Measurements from ENCODE around the gene SLC17A9. TPM values are rescaled to one million over a fixed set of nuclear protein-coding genes. Genes with fewer than 3 reads are reported as not detected.

Gene SLC17A9
- total RNA-seq, 1 donor: 2.0 TPM

GRCh38 chr20:63000036-63000435 is 47.5 kb downstream of the SLC17A9 start:
- H3K27me3 ChIP-seq (ENCODE audit: insufficient read depth, low read length): peaks cover 33% of the 10 kb centered on the region

DNA sequence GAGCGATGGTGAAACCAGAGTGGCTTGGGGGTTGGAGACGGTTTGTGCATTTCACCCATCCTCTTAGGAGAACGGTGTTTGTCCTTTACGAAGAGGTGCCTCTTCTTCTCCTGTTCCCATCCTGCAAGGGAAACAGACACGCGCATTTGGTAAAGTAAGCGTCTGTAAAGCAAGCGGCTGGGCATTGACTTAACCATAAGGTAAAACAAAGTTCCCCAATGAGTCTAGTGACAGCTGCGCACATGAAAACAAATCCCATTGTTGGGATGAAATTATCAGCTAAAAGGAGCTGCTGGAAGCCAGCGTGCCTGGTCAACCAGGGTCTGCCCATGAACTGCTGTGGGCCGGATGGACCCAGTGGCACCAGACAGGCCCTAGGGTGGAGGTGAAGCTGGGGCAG is 48.4 kb downstream of the SLC17A9 start:
- H3K4me1 ChIP-seq (ENCODE audit: insufficient read depth, low read length): peaks cover under 1% of the 10 kb centered on the region

More at GRCh38 chr20:63000036-63000435, 47.5 kb downstream of the SLC17A9 start:
- Histone ChIP-seq H3K4me1 (ENCODE audit: insufficient read depth, low read length) (no peaks in the 10 kb centered on the region), H3K9me3 (ENCODE audit: low read depth, low read length) (no peaks in the 10 kb centered on the region), H3K4me3 (ENCODE audit: low read length) (no peak overlapping the region)

DNA sequence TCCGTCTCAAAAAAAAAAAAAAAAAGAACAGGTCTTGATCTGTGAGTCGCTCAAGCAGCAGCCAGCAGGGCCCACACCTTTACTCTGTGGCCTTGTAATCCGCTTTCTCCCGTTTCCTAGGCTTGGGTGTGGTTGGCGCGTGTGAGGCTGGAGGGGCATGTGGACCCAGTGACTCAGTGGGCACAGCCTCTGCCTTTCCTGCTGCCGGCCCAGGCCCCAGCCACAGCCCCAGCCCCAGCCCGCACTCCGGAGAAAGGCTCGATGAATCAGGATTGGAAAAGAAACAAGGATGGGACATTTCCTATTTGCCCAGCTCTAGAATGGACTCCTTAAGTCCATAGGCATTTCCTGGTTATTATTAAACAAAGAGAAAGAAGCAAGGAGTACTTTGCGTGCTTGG is 50.0 kb downstream of the SLC17A9 start:
- Histone ChIP-seq H3K27me3 (ENCODE audit: insufficient read depth, low read length) (peaks cover 45% of the 10 kb centered on the region), H3K9me3 (ENCODE audit: low read depth, low read length) (no peaks in the 10 kb centered on the region), H3K4me1 (ENCODE audit: insufficient read depth, low read length) (peaks cover 11% of the 10 kb centered on the region), H3K4me3 (ENCODE audit: low read length) (no peak overlapping the region)

More for the DNA sequence above, 48.4 kb downstream of the SLC17A9 start:
- Histone ChIP-seq H3K9me3 (ENCODE audit: low read depth, low read length) (no peaks in the 10 kb centered on the region), H3K4me3 (ENCODE audit: low read length) (no peak overlapping the region), H3K27me3 (ENCODE audit: insufficient read depth, low read length) (peaks cover 41% of the 10 kb centered on the region)

DNA sequence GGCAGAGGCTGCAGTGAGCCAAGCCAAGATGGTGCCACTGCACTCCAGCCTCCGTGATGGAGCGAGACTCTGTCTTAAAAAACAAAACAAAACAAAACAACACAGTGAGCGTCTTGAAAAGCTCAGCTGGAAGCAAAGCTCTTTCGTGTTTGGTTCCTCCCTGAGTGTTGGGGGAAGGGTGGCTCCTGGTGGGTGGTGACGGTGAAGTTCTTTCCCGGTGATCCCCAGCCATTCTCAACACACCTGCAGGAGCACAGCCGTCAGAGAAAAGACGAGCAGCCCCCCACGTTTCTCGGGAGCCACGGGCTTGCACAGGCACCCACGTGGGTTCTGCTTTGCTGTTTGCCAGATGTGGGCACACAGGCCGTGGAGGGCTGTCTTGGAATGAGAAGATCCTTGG is 51.0 kb downstream of the SLC17A9 start:
- H3K9me3 ChIP-seq (ENCODE audit: low read depth, low read length): no peaks in the 10 kb centered on the region
- H3K4me3 ChIP-seq (ENCODE audit: low read length): no peak overlapping the region
- H3K27me3 ChIP-seq (ENCODE audit: insufficient read depth, low read length): peaks cover 55% of the 10 kb centered on the region
- peaks cover 11% of the 10 kb centered on the region for H3K4me1 ChIP-seq (ENCODE audit: insufficient read depth, low read length)

- no peak overlapping the region for H3K4me3 ChIP-seq (ENCODE audit: low read length)
- H3K9me3 ChIP-seq (ENCODE audit: low read depth, low read length): no peaks in the 10 kb centered on the region
- H3K27me3 ChIP-seq (ENCODE audit: insufficient read depth, low read length): peaks cover 67% of the 10 kb centered on the region
- H3K4me1 ChIP-seq (ENCODE audit: insufficient read depth, low read length): peaks cover 23% of the 10 kb centered on the region
Measured at GRCh38 chr20:63004607-63005364, 52.3 kb downstream of the SLC17A9 start.

- Histone ChIP-seq H3K4me3 (ENCODE audit: low read length) (no peak overlapping the region), H3K4me1 (ENCODE audit: insufficient read depth, low read length) (peaks cover 29% of the 10 kb centered on the region), H3K27me3 (ENCODE audit: insufficient read depth, low read length) (peaks cover 74% of the 10 kb centered on the region), H3K9me3 (ENCODE audit: low read depth, low read length) (no peaks in the 10 kb centered on the region)
Measured at GRCh38 chr20:63005365-63005861, 52.9 kb downstream of the SLC17A9 start.

DNA sequence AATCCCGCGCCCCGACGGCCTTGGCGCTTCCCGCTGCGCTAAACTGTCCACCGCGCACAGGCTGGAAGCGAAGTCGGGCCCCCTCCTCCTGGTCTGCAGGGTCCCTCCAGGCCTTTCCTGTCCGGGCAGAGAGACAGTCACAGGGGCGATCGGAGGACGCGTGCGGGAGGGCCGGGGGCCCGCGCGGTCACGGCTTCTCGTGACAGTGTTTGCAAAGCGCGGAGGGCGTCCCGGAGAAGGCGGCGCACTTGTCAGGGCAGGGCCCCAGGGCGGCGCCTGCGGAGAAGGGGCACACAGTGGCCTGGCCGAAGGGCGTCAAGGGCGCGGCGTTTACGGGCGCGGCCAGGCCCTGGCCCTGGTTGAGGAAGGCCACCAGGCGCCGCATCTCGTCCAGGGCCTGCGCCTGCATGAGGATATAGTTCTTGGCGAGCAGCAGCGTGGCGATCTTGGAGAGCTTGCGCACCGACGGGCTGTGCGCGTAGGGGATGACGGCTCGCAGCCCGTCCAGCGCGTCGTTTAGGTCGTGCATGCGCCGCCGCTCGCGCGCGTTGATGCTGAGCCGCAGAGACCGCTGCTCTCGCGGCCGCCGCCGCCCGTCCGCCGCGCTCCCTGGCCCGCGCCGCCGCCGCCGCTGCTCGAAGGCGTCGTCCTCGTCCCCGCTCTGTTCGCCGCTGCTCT is 53.5 kb downstream of the SLC17A9 start:
- H3K4me3 ChIP-seq (ENCODE audit: low read length): no peak overlapping the region
- H3K9me3 ChIP-seq (ENCODE audit: low read depth, low read length): no peaks in the 10 kb centered on the region
- peaks cover 30% of the 10 kb centered on the region for H3K4me1 ChIP-seq (ENCODE audit: insufficient read depth, low read length)
- H3K27me3 ChIP-seq (ENCODE audit: insufficient read depth, low read length): peaks cover 77% of the 10 kb centered on the region

GRCh38 chr20:63006540-63007359 is 54.2 kb downstream of the SLC17A9 start, which contains the start of gene BHLHE23:
Gene BHLHE23 (minus strand): TSS chr20:63006964. CDS start chr20:63006774, 190 bp downstream.
- Histone ChIP-seq H3K4me3 (ENCODE audit: low read length) (no peak within 1 kb of the TSS), H3K4me1 (ENCODE audit: insufficient read depth, low read length) (peaks cover 30% of the 10 kb centered on the region), H3K27me3 (ENCODE audit: insufficient read depth, low read length) (peaks cover 81% of the 10 kb centered on the region), H3K9me3 (ENCODE audit: low read depth, low read length) (no peaks in the 10 kb centered on the region)

GRCh38 chr20:63007360-63007645 is 54.8 kb downstream of the SLC17A9 start:
- Histone ChIP-seq H3K4me1 (ENCODE audit: insufficient read depth, low read length) (peaks cover 30% of the 10 kb centered on the region), H3K9me3 (ENCODE audit: low read depth, low read length) (no peaks in the 10 kb centered on the region), H3K27me3 (ENCODE audit: insufficient read depth, low read length) (peaks cover 82% of the 10 kb centered on the region), H3K4me3 (ENCODE audit: low read length) (no peak overlapping the region)

GRCh38 chr20:63007646-63008488 is 55.4 kb downstream of the SLC17A9 start:
- H3K4me3 ChIP-seq (ENCODE audit: low read length): no peak overlapping the region
- H3K9me3 ChIP-seq (ENCODE audit: low read depth, low read length): peaks cover 2% of the 10 kb centered on the region
- peaks cover 81% of the 10 kb centered on the region for H3K27me3 ChIP-seq (ENCODE audit: insufficient read depth, low read length)
- peaks cover 30% of the 10 kb centered on the region for H3K4me1 ChIP-seq (ENCODE audit: insufficient read depth, low read length)

DNA sequence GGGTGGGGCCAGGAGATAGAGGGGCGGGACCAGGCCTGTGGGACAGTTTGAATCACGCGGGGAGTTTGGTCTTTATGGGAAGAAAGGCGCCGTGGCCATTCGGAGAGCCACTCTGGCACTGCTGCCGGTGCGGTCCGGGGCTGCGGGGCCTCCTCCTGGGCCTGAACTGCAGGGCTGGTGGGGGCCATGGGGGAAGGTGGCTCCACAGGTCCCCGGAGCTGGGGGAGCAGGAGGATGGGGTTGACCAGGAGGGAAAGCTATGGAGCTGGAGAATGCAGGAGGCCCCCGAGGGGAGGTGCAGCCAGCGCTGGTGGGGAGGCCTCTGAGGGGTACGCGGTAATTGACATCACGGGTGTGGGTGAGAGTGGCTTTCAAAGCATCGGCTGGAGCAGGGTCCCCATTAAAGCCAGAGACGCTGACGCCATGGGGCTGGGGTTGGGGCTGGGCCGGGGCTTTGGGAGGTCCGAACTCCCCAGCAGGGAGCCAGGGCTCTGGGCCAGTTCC is 56.1 kb downstream of the SLC17A9 start:
- Histone ChIP-seq H3K9me3 (ENCODE audit: low read depth, low read length) (peaks cover 9% of the 10 kb centered on the region), H3K4me3 (ENCODE audit: low read length) (no peak overlapping the region), H3K4me1 (ENCODE audit: insufficient read depth, low read length) (peaks cover 30% of the 10 kb centered on the region), H3K27me3 (ENCODE audit: insufficient read depth, low read length) (peaks cover 81% of the 10 kb centered on the region)

GRCh38 chr20:63009045-63009961 is 56.8 kb downstream of the SLC17A9 start:
- Histone ChIP-seq H3K4me3 (ENCODE audit: low read length) (no peak overlapping the region), H3K9me3 (ENCODE audit: low read depth, low read length) (peaks cover 9% of the 10 kb centered on the region), H3K27me3 (ENCODE audit: insufficient read depth, low read length) (peaks cover 81% of the 10 kb centered on the region), H3K4me1 (ENCODE audit: insufficient read depth, low read length) (peaks cover 30% of the 10 kb centered on the region)

DNA sequence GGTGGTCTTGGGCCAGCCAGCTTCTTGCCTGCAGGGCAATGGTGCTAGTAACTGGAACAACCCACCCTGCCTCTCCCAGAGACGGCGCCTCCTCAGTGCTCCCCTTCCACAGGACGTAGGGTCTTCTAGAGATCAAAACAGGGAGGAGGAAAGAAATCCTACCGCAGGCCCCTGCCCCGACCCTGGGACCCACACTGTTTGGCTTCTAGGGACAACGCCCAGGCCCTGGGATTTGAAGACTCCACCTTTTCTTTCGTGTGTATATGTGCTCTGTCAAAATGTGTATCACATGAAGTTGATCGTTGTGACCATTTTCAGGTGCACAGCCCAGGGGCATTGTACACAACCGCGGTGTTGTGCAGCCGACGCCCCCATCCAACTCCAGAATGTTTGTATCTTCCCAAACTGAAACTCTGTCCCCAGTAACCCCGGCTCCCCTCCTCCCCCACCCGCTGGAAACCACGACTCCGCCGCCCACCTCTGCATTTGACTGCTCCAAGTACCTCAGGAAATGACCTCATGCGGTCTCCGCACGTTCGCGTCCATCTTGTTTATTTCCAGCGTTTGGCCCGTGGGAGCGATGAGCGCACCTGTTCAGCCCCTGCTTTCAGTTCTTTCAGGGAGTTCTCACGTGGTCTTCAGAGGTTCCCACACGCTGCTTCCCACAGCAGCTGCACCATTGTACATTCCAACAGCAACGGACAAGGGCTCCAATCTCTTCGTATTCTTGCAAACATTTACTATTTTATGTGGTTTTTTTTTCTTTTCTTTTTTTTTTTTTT is 57.7 kb downstream of the SLC17A9 start:
- Histone ChIP-seq H3K9me3 (ENCODE audit: low read depth, low read length) (peaks cover 9% of the 10 kb centered on the region), H3K27me3 (ENCODE audit: insufficient read depth, low read length) (peaks cover 80% of the 10 kb centered on the region), H3K4me1 (ENCODE audit: insufficient read depth, low read length) (peaks cover 30% of the 10 kb centered on the region), H3K4me3 (ENCODE audit: low read length) (peak overlapping the region; percentile 13)
